H9 (cell line): ENCODE measurements around the gene CARD11. TPM values are rescaled to one million over a fixed set of nuclear protein-coding genes. Genes with fewer than 3 reads are reported as not detected.

Source experiments
- DNase-seq: peaks from one replicate; pipeline ENCODE4 v3.0.0-alpha.2; 2017
- H2AFZ ChIP-seq: one replicate; pipeline ENCODE4 v1.6.1; 2013; ENCODE audit warnings: mild to moderate bottlenecking, low read length, control low read depth, moderate library complexity
- H2AK5ac ChIP-seq: 2 replicates; pipeline ENCODE4 v1.6.1; 2013; ENCODE audit warnings: low read length, control low read depth, mixed read lengths; ENCODE audit not compliant: insufficient read length
- H2BK120ac ChIP-seq: one replicate; pipeline ENCODE4 v1.6.1; 2013; ENCODE audit warnings: low read depth, mild to moderate bottlenecking, low read length, control low read depth, inconsistent platforms; ENCODE audit not compliant: poor library complexity, severe bottlenecking
- H2BK12ac ChIP-seq: 2 replicates; pipeline ENCODE4 v1.6.1; 2013; ENCODE audit warnings: low read length, control low read depth, mixed read lengths, low read depth; ENCODE audit not compliant: insufficient read length
- H2BK15ac ChIP-seq: 2 replicates; pipeline ENCODE4 v1.6.1; 2013; ENCODE audit warnings: low read depth, low read length, control low read depth
- H2BK20ac ChIP-seq: one replicate; pipeline ENCODE4 v1.6.1; 2013; ENCODE audit warnings: low read depth, mild to moderate bottlenecking, low read length, control low read depth, inconsistent platforms; ENCODE audit not compliant: poor library complexity, severe bottlenecking
- H2BK5ac ChIP-seq: 2 replicates; pipeline ENCODE4 v1.6.1; 2013; ENCODE audit warnings: low read length, control low read depth, mixed read lengths; ENCODE audit not compliant: insufficient read length
- H3K14ac ChIP-seq: 2 replicates; pipeline ENCODE4 v1.6.1; 2013; ENCODE audit warnings: low read length, control low read depth; ENCODE audit not compliant: insufficient read depth
- H3K18ac ChIP-seq: 2 replicates; pipeline ENCODE4 v1.6.1; 2013; ENCODE audit warnings: low read depth, mild to moderate bottlenecking, mixed read lengths, low read length, control low read depth; ENCODE audit not compliant: insufficient read length
- H3K23ac ChIP-seq: 2 replicates; pipeline ENCODE4 v1.6.1; 2013; ENCODE audit warnings: low read length, control low read depth, mixed read lengths, low read depth; ENCODE audit not compliant: insufficient read length
- H3K23me2 ChIP-seq: 2 replicates; pipeline ENCODE4 v1.6.1; 2013; ENCODE audit warnings: low read depth, mild to moderate bottlenecking, mixed read lengths, low read length, control low read depth; ENCODE audit not compliant: insufficient read length, poor library complexity, severe bottlenecking
- H3K27ac ChIP-seq: 2 replicates; pipeline ENCODE4 v1.5.1; 2013; ENCODE audit warnings: low read length, control low read depth, mixed read lengths, low read depth; ENCODE audit not compliant: insufficient read length
- H3K27me3 ChIP-seq: 2 replicates; pipeline ENCODE4 v1.6.1; 2013; ENCODE audit warnings: low read length, control low read depth, inconsistent platforms; ENCODE audit not compliant: insufficient read depth
- H3K4ac ChIP-seq: 2 replicates; pipeline ENCODE4 v1.6.1; 2013; ENCODE audit warnings: low read depth, mild to moderate bottlenecking, control low read depth, inconsistent platforms, low read length, moderate library complexity
- H3K4me1 ChIP-seq: 2 replicates; pipeline ENCODE4 v1.6.1; 2013; ENCODE audit warnings: low read length, control low read depth, inconsistent platforms; ENCODE audit not compliant: insufficient read depth
- H3K4me2 ChIP-seq: 2 replicates; pipeline ENCODE4 v1.6.1; 2013; ENCODE audit warnings: low read length, control low read depth, mixed read lengths; ENCODE audit not compliant: insufficient read length, insufficient read depth
- H3K56ac ChIP-seq: 2 replicates; pipeline ENCODE4 v1.6.1; 2013; ENCODE audit warnings: low read depth, mild to moderate bottlenecking, mixed read lengths, low read length, control low read depth; ENCODE audit not compliant: insufficient read length
- H3K79me1 ChIP-seq: 2 replicates; pipeline ENCODE4 v1.6.1; 2013; ENCODE audit warnings: low read depth, mild to moderate bottlenecking, moderate library complexity, low read length, control low read depth, inconsistent platforms; ENCODE audit not compliant: insufficient read depth, poor library complexity, severe bottlenecking
- H3K79me2 ChIP-seq: 2 replicates; pipeline ENCODE4 v1.6.1; 2013; ENCODE audit warnings: low read length, control low read depth, inconsistent platforms; ENCODE audit not compliant: insufficient read depth
- H3K9ac ChIP-seq: 2 replicates; pipeline ENCODE4 v1.6.1; 2013; ENCODE audit warnings: low read length, control low read depth, mixed read lengths; ENCODE audit not compliant: insufficient read length; ENCODE audit errors: extremely low read depth
- H3K9me3 ChIP-seq: one replicate; pipeline ENCODE4 v1.6.1; 2013; ENCODE audit warnings: low read depth, low read length, inconsistent platforms; ENCODE audit not compliant: control insufficient read depth
- H3T11ph ChIP-seq: one replicate; pipeline ENCODE4 v1.6.1; 2013; ENCODE audit warnings: mild to moderate bottlenecking, low read length, control low read depth, inconsistent platforms
- H4K20me1 ChIP-seq: one replicate; pipeline ENCODE4 v1.6.1; 2013; ENCODE audit not compliant: control insufficient read depth, insufficient read length, insufficient read depth
- H4K5ac ChIP-seq: 2 replicates; pipeline ENCODE4 v1.6.1; 2013; ENCODE audit warnings: low read depth, mild to moderate bottlenecking, mixed read lengths, low read length, control low read depth; ENCODE audit not compliant: insufficient read length
- H4K8ac ChIP-seq: replicated peaks from 2 replicates; pipeline ENCODE4 v1.6.1; 2013; ENCODE audit warnings: low read length, control low read depth, mixed read lengths, low read depth; ENCODE audit not compliant: insufficient read length
- H4K91ac ChIP-seq: 2 replicates; pipeline ENCODE4 v1.6.1; 2013; ENCODE audit warnings: low read depth, mild to moderate bottlenecking, moderate library complexity, mixed read lengths, low read length, control low read depth; ENCODE audit not compliant: insufficient read length
- H3K27ac Mint-ChIP-seq, 3 experiments: 2 replicates in 2 of 3; 3 replicates in 1 of 3; pipeline ENCODE4 v1.8.0; 2020 to 2021; ENCODE audit warnings: mixed read lengths in 3 of 3, mild to moderate bottlenecking in 1 of 3, moderate library complexity in 1 of 3
- H3K27me3 Mint-ChIP-seq: 2 replicates; pipeline ENCODE4 v1.8.0; 2021; ENCODE audit warnings: low read depth, mild to moderate bottlenecking, moderate library complexity, mixed read lengths
- H3K36me3 Mint-ChIP-seq, 3 experiments: 2 replicates in 2 of 3; 3 replicates in 1 of 3; pipeline ENCODE4 v1.8.0; 2020 to 2021; ENCODE audit warnings: low read depth in 3 of 3, mixed read lengths in 3 of 3; ENCODE audit not compliant: insufficient read depth in 1 of 3
- H3K4me1 Mint-ChIP-seq, 2 experiments: 2 replicates each; pipeline ENCODE4 v1.8.0; 2020; ENCODE audit warnings: mixed read lengths in 2 of 2
- H3K4me3 Mint-ChIP-seq, 2 experiments: 2 replicates in 1 of 2; 3 replicates in 1 of 2; pipeline ENCODE4 v1.8.0; 2020 to 2021; ENCODE audit warnings: mild to moderate bottlenecking in 2 of 2, mixed read lengths in 2 of 2, moderate library complexity in 1 of 2
- H3K9me3 Mint-ChIP-seq, 2 experiments: 2 replicates in 1 of 2; 3 replicates in 1 of 2; pipeline ENCODE4 v1.8.0; 2020; ENCODE audit warnings: mild to moderate bottlenecking in 2 of 2, mixed read lengths in 2 of 2, moderate library complexity in 1 of 2
- CTCF ChIP-seq: fragments of 200-600 bp; sonication (generic); conservative IDR thresholded peaks from 3 replicates; pipeline ENCODE4 v1.8.0; 2021; ENCODE audit warnings: antibody characterized with exemption, mild to moderate bottlenecking
- WGBS: extraction: QIAGEN DNeasy Blood & Tissue Kit; methylation state at CpG from one replicate; pipeline ENCODE4 v1.1.7; 2013; ENCODE audit warnings: missing lambda C conversion rate, low lambda C conversion rate, mixed read lengths; ENCODE audit not compliant: insufficient read length; ENCODE audit errors: extremely low coverage; 5-methylcytosine and 5-hydroxymethylcytosine counted together
- total RNA-seq: library from RNA; stranded (reverse); gene quantifications from 2 replicates; pipeline ENCODE4 v1.2.1, GENCODE V29; 2021

The CARD11 gene
- total RNA-seq, 1 experiment from 2014 or later: 20.0 TPM

DNA sequence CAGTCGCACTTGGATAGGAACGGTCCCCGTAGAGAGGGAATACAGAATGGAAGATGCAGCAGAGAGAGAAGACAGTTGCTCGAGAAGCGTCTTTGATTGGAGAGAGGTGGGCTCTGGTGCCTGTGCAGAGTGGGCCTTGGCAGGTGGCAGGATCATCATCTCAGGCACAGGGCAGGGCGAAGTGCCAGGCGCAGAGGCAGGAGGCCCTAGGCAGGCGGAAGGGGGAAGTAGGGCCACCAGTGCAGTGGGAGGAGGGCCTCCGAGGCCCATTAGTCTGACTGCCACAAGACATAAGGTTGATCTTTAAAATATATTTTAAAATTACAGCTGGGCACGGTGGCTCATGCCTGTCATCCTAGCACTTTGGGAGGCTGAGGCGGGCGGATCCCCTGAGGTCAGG, 10.1 kb downstream of the CARD11 start:
- Histone ChIP-seq H4K8ac (no peak overlapping the region), H2BK5ac (peak overlapping the region; percentile 41), H3K18ac (no peak overlapping the region), H2AK5ac (no peak overlapping the region), H3K9me3 (no peaks in the 10 kb centered on the region), H4K91ac (no peak overlapping the region), H3K14ac (no peak overlapping the region), H2AFZ (no peak overlapping the region), H4K5ac (no peak overlapping the region), H3K9ac (no peak overlapping the region), H3K79me1 (no peaks in the 10 kb centered on the region), H2BK12ac (no peak overlapping the region), H2BK120ac (no peak overlapping the region), H4K20me1 (no peaks in the 10 kb centered on the region), H3K27me3 (no peaks in the 10 kb centered on the region), H3K27ac (no peak overlapping the region), H2BK15ac (no peak overlapping the region), H3K4me1 (no peaks in the 10 kb centered on the region), H3K4me2 (no peak overlapping the region), H3K79me2 (no peaks in the 10 kb centered on the region; the same call in 1 of the 2 replicates), H3T11ph (no peak overlapping the region), H3K56ac (no peak overlapping the region), H3K23ac (no peak overlapping the region), H3K4ac (no peak overlapping the region), H3K23me2 (no peaks in the 10 kb centered on the region), H2BK20ac (no peak overlapping the region)
- no CpG with 5 or more reads among the region's 12 CpGs for WGBS
- Mint-ChIP-seq H3K36me3 (peaks cover 0 to 9% (median 5%) of the 10 kb centered on the region in 3 experiments; a peak in 4 of 7 replicates), H3K27me3 (no peaks in the 10 kb centered on the region), H3K4me1 (peaks cover 17 to 26% of the 10 kb centered on the region in 2 experiments), H3K4me3 (no peak overlapping the region), H3K27ac (peak overlapping the region in 2 of 3 experiments; percentile 10 to 11; a peak in 4 of 7 replicates), H3K9me3 (no peaks in the 10 kb centered on the region; a peak in 1 of 5 replicates)
- no peak for TF ChIP-seq CTCF
- no peak for DNase-seq
